Gastroesophageal sphincter (tissue), 2 donors: ENCODE results near the gene ENTREP3.

Experiments used
- EP300 ChIP-seq: sonication (generic); formaldehyde crosslinking; IDR thresholded peaks from one replicate; pipeline ENCODE4 v1.6.1; 2017; ENCODE audit warnings: antibody characterized with exemption, mild to moderate bottlenecking
- POLR2A ChIP-seq, 2 donors: fragments of 450-650 bp; IDR thresholded peaks; one replicate each; pipeline ENCODE4 v1.6.1; 2017; ENCODE audit warnings: antibody characterized with exemption in 2 of 2, mild to moderate bottlenecking in 2 of 2, moderate library complexity in 1 of 2
- POLR2AphosphoS5 ChIP-seq: sonication (generic); formaldehyde crosslinking; IDR thresholded peaks from one replicate; pipeline ENCODE4 v1.6.1; 2017; ENCODE audit warnings: antibody characterized with exemption

DNA sequence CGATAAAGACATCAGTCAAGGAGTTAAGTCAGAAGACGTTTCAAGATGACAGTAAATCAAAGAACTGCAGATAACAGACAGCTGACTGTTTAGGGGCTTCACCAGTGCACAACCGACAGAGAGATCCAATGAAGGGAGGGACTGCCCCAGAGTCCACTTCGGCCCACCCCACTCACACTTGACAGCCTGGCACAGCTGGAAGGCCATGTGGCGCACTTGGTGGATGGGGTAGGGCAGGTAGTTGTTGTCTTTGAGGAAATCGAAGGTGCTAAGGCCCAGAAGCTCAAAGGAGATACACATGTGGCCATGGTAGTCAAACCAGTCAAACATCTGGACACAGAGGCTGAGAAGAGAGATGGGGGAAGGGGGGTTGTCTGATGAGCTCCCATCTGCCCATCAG lies 11.3 kb upstream of the ENTREP3 start:
- TF ChIP-seq POLR2AphosphoS5 (no peak), EP300 (no peak), POLR2A (IDR thresholded peaks at IDR 0.05) (no peak)
